ENCODE measurements around the gene EFTUD2.

GRCh38 chr17:44846206-44846605, 53.0 kb downstream of the EFTUD2 start:
- TF ChIP-seq POLR2AphosphoS5 (IDR thresholded peaks at IDR 0.05; ENCODE audit: low read depth, low read length) (no peak), SRF (IDR thresholded peaks at IDR 0.05; ENCODE audit: low read depth, low read length) (no peak), SP1 (IDR thresholded peaks at IDR 0.05; ENCODE audit: low read depth, low read length) (no peak), EP300 (IDR thresholded peaks at IDR 0.05; ENCODE audit: borderline replicate concordance in 1 of 2, low read depth in 2 of 2, low read length in 2 of 2) (no peak), PHF8 (conservative IDR thresholded peaks at IDR 0.05; ENCODE audit: low read depth, low read length) (no peak), YY1 (IDR thresholded peaks at IDR 0.05; ENCODE audit: low read depth, low read length) (no peak), JUN (IDR thresholded peaks at IDR 0.05; ENCODE audit: low read depth, low read length) (no peak), POLR2A (IDR thresholded peaks at IDR 0.05; ENCODE audit: control extremely low read depth in 1 of 2, low read depth in 2 of 2, low read length in 2 of 2) (no peak), ASH2L (IDR thresholded peaks at IDR 0.05; ENCODE audit: low read length) (no peak), ATF2 (IDR thresholded peaks at IDR 0.05; ENCODE audit: low read length) (no peak), SIN3A (conservative IDR thresholded peaks at IDR 0.05 in 1 of 2, IDR thresholded peaks at IDR 0.05 in 1 of 2; ENCODE audit: low read depth in 1 of 2, low read length in 2 of 2) (no peak), RAD21 (IDR thresholded peaks at IDR 0.05 in 1 of 2, conservative IDR thresholded peaks at IDR 0.05 in 1 of 2; ENCODE audit: low read depth in 2 of 2, low read length in 2 of 2) (no peak)
- TF ChIP-seq, protein P1, sequence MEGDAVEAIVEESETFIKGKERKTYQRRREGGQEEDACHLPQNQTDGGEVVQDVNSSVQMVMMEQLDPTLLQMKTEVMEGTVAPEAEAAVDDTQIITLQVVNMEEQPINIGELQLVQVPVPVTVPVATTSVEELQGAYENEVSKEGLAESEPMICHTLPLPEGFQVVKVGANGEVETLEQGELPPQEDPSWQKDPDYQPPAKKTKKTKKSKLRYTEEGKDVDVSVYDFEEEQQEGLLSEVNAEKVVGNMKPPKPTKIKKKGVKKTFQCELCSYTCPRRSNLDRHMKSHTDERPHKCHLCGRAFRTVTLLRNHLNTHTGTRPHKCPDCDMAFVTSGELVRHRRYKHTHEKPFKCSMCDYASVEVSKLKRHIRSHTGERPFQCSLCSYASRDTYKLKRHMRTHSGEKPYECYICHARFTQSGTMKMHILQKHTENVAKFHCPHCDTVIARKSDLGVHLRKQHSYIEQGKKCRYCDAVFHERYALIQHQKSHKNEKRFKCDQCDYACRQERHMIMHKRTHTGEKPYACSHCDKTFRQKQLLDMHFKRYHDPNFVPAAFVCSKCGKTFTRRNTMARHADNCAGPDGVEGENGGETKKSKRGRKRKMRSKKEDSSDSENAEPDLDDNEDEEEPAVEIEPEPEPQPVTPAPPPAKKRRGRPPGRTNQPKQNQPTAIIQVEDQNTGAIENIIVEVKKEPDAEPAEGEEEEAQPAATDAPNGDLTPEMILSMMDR (IDR thresholded peaks at IDR 0.05; ENCODE audit: control extremely low read depth in 1 of 3, insufficient read depth in 1 of 3, low read depth in 1 of 3, low read length in 3 of 3) = no peak
